ENCODE results near the gene UBN1.
A peak's percentile ranks its signal among the peaks of the same experiment; 100 is the strongest.

UBN1 gene

GRCh38 chr16:4904108-4904941, 57.0 kb downstream of the UBN1 start:
- DNase-seq (ENCODE audit: low read depth, low spot score): no peak

DNA sequence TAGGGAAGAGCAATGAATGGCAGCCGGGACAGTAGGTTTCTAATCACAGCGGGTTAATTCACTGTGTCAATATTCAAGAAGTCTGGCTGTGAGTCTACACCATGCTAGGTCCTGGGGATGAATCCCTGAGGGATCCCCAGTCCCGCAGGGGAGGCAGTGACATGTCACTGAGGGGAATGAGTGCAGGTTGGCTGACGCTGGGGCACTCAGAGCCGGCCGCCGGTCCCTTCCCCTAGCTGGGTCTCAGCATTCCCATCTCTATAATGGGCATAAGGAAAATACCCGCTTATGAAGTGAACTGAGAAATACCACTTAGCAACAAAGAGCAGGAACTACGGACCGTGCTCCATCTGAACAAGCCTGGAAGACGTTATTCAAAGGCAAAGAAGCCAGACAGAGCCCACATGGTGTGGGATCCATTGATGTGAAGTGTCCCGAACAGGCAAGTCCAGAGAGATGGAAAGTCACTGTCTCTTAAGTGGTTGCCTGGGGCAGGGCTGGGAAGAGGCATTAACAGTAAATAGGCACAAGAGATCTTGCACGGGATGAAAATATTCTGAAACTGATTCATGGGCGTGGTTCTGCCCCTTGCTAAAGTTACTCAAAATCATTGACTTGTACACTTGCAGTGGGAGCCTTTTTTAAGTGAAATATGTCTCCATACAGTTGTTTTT, 57.8 kb downstream of the UBN1 start:
- DNase-seq (ENCODE audit: low read depth, low spot score): no peak

- DNase-seq (ENCODE audit: low read depth, low spot score): no peak
Observed at GRCh38 chr16:4908854-4909401, 61.6 kb downstream of the UBN1 start.

DNA sequence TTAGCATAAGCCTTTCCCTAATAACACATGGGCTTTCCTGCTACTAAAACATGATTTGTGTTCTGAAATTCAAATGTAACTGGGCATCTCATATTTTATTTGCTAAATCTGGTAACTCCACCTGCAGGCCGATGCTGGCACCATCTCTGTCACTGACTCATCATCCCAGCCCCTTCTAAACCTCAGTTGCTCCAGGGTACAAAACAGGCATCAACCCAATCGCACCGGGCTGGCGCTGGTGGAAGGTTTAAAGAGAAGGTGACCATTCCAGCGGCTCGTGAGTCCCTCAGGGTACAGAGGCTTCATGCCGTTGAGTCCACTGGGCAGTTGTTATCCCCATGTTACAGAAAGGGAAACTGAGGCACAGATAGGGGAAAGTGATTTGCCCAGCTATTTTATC, 62.5 kb downstream of the UBN1 start:
- DNase-seq (ENCODE audit: low read depth, low spot score): no peak

GRCh38 chr16:4910828-4911227, 63.5 kb downstream of the UBN1 start:
- DNase-seq (ENCODE audit: low read depth, low spot score): no peak

GRCh38 chr16:4911970-4912386, 64.7 kb downstream of the UBN1 start:
- no peak for DNase-seq (ENCODE audit: low read depth, low spot score)

GRCh38 chr16:4913130-4913773, 66.0 kb downstream of the UBN1 start:
- DNase-seq (ENCODE audit: low read depth, low spot score): no peak

DNA sequence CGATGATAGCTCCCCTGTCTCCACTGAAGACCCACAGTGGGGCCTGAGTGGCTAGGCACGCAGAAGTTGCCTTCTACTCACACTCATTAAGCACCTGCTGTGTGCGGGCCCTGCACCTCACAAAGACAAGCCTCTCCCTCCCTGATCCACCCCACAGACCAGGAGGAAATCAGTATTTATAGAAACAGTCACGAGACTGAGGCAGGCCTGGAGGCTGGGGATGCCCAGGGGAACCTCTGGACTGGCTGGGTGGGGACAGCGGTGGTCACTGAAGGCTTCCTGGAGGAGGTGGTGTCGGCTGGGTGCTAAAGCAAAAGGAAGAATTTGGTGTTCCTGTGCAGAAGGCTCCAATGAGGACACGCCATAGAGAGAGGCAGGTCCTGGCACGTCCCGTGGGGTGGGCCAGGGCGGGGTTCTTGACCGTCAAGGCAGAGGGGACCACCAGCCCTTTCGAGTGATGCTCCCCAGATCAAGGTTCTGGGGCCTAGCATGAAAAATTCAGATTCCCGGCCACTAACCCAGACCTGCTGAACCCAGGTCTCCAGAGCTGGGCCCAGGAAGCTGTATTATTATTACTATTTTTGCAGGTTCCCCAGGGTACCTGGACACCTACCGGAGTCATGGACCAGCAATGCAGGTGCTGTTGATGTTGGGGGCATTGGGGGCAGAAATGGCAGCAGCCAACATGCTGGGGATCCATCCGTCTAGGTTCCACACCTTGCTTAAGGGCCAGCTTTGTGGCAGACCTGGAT, 66.7 kb downstream of the UBN1 start:
- DNase-seq (ENCODE audit: low read depth, low spot score): no peak

DNA sequence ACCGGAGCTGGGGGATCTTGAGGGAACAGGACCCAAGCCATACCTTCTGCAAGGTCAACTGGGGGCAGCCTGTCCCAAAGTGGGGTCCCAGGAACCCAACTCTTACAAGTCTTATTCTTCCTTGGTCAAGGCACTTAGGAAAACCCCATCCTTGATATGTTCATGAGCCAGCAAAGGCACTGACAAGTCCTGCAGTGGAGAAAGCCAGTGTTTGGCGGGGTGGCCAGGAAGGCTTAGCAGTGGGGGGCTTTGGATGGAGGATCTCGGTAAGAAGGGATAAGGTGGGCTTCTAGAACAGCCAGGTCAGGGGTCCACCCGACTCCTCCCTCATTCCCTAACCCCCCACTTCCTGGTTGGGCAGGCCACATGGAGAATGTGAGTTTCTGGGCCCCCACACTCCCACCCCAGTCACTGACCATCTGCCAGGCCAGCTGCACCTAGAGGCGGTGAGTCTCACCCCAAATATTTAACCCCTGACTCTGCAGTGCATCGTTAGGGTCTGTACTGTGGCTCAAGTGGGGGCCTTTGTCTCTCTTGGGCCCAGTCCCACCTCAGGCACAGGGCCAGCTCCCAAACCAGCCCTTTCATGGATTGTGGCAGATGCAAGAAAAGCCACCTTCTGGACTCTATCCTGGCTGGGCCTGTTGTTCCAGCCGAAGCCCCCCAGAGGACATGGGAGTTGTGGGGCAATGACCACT, 67.4 kb downstream of the UBN1 start:
- no peak for DNase-seq (ENCODE audit: low read depth, low spot score)

DNA sequence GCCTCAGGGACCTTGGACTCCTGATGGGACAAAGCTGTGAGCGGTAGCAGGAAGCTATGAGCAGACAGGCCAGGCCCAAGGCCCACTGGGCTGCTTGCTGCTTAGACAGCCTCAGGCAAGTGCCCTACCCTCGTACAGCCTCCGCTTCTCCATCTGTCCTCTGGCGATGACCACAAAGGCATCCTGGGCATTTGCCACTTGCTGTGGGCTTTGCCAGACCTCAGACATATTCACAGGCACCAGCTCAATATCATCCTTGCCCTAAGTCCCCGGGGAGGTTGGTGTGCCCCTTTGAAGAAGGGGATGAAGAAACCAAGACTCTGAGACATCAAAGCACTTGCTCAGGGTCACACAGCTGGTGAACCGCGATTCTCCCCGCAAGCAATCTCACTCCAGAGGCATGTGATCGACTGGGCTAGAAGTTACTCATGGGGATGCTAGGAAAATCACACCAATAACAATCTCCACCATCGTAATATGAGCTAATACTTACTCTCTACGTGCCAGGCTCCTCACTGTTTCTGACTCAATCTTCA, 68.0 kb downstream of the UBN1 start:
- no peak for DNase-seq (ENCODE audit: low read depth, low spot score)

GRCh38 chr16:4917117-4917516, 69.8 kb downstream of the UBN1 start:
- no peak for DNase-seq (ENCODE audit: low read depth, low spot score)

- peak; percentile 79 for DNase-seq (ENCODE audit: low read depth, low spot score)
Observed at GRCh38 chr16:4918781-4919251, 71.5 kb downstream of the UBN1 start.

DNA sequence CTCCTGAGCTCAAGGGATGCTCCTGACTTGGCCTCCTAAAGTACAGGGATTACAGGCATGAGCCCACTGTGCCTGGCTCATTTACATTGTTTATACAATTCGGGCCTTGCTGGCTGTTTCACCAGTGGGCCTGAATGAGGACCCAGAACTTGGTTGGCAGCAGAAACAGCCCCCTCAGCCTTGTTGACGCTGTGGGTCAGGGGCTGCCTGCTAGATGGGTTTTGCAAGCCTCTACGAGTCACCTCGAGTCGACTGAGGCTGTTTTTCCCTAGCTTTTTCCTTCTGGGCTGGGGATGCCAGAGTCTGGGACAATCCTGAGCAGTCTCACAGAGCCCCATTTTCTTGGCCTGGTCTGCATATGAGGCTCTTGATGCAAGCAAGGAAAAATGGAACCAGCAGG, 73.5 kb downstream of the UBN1 start:
- no peak for DNase-seq (ENCODE audit: low read depth, low spot score)

GRCh38 chr16:4922721-4923342, 75.6 kb downstream of the UBN1 start:
- no peak for DNase-seq (ENCODE audit: low read depth, low spot score)

DNA sequence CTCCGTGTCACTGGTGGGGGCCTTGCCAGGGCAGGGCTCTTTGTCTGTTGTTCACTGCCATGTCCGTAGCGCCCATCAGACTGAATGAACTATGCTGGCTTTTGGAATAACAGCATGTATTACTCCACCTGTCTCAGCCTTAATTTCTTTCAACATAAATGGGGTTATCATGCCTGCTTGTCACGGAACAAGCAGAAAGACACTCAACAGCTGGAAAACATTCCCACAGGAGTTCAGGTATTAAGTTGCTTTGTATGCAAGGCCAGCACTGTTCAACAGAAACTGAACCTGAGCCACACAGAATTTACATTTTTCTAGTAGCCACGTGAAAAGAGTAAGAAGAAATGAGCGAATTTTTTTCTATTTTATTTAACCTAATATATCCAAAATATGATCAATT, 76.6 kb downstream of the UBN1 start:
- DNase-seq (ENCODE audit: low read depth, low spot score): no peak

DNA sequence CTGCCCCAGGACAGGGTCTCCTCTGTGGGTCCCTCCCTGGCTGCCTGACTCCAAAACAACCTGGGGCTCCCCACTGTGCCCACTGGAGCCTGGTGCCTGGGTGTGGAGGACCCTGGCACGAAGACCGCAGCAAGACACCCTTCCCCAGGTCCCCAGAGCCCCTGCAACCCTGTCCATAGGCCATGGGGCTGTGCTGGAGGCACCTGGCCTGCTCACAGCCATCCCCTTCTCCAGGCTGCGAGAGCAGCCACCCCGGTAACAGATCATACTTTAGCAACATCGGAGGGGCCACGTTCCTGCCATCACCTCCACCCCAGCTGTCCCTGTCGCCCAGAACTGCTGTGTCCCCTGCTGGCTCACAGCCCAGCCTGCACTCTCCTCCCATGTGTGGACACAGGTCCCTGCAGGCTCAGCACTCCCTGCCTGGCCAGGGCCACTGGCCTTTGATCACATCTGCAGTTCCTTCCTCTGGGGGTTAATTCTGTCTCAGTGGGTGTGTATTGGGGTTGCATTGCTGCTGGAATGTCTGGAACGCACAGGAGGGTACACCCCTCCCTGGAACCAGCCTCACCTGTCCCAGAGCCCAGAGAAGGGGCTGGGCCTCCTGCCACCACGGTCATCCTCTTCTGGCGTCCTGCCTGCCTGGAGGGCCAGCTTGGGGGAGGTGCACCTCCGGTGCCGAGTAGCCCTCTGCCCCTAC, 77.5 kb downstream of the UBN1 start:
- peak; percentile 91 for DNase-seq (ENCODE audit: low read depth, low spot score)

DNA sequence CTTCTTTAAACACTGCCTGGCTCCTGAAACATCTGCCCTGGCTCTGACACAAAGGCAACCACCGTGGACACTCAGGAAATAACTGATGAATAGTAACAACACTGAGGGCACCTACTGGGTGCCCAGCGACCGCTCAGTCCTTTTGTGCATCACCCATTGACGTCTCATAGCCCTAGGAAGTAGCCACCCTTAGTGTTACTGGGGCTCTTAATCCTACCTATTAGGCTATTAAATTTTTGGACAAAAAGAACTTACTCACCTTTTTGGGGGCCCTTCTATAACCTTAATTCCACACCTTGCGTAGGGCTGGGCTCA, 78.0 kb downstream of the UBN1 start:
- DNase-seq (ENCODE audit: low read depth, low spot score): no peak

GRCh38 chr16:4925791-4926190, 78.5 kb downstream of the UBN1 start:
- DNase-seq (ENCODE audit: low read depth, low spot score): no peak

- no peak for DNase-seq (ENCODE audit: low read depth, low spot score)
Observed at GRCh38 chr16:4926928-4927327, 79.6 kb downstream of the UBN1 start.

- DNase-seq (ENCODE audit: low read depth, low spot score): no peak
Observed at GRCh38 chr16:4927661-4928060, 80.4 kb downstream of the UBN1 start.

Data from ELF-1 (cell line).